HG02678 (cell line): ENCODE results near the gene FAM25A.
"Not testable (repeated sequence)": the region's sequence is repeated elsewhere in the genome, so short reads cannot be mapped to it uniquely, and the experiment has no call there.

Source experiments
- ATAC-seq: cut with Tn5 transposase; IDR thresholded peaks from one replicate; pipeline ENCODE4 v1.9.1; 2021; ENCODE audit warnings: mild to moderate bottlenecking, moderate library complexity; ENCODE audit not compliant: unreplicated experiment

Gene FAM25A

DNA sequence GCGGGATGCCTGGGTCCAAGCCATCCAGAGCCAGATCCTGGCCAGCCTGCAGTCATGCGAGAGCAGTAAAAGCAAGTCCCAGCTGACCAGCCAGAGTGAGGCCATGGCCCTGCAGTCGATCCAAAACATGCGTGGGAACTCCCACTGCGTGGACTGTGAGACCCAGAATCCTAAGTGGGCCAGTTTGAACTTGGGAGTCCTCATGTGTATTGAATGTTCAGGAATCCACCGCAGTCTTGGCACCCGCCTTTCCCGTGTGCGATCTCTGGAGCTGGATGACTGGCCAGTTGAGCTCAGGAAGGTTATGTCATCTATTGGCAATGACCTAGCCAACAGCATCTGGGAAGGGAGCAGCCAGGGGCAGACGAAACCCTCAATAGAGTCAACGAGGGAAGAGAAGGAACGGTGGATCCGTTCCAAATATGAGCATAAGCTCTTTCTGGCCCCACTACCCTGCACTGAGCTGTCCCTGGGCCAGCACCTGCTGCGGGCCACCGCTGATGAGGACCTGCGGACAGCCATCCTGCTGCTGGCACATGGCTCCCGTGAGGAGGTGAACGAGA lies 10.9 kb upstream of the FAM25A start:
- not testable (repeated sequence) for ATAC-seq

DNA sequence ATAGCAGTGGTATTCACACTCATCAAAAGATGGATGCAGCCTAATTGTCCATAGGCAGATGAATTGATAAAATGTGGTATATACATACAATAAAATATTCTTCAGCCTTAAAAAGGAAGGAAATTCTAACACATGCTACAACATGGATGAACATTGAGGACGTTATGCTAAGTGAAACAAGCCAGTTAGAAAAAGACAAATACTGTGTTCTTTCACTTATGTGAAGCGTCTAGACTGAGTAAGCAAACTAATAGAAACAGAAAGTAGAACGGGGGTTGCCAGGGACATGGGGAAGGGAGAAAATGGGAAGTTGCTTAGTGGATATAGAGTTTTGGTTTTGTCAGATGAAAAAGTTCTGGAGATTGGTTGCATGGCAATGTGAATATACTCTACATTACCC lies 6.6 kb upstream of the FAM25A start:
- ATAC-seq = not testable (repeated sequence)

DNA sequence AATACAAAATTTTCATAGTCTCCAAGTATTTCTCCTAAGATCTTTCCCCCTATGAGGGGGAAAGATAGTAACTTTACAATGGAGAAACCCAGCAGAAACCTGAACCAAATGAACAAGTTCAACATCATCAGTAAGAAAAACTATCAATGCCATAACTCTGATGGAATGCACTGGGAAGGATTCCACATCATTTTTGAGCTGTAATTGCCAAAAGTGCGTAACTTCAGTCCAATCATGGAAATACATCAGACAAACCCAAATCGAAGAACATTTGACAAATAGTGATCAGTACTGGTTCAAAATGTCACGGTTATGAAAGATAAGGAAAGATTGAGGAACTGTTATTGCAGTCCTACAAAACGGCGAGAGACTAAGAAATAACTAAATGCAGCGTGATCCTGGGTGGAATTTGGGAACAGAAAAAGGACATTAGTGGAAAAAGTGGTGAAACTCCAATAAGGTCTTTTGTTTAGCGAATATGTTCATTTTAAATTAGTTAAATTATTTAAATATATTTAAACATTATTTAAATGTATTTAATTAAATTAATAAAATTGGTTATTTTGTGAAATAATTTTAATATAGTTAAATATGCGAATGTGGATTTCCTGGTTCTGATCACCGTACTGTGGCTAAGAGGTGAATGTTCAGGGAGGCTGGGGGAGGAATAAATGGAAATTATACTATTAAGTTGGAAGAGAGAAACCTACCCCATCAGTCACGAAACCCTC lies 4.9 kb upstream of the FAM25A start:
- not testable (repeated sequence) for ATAC-seq

DNA sequence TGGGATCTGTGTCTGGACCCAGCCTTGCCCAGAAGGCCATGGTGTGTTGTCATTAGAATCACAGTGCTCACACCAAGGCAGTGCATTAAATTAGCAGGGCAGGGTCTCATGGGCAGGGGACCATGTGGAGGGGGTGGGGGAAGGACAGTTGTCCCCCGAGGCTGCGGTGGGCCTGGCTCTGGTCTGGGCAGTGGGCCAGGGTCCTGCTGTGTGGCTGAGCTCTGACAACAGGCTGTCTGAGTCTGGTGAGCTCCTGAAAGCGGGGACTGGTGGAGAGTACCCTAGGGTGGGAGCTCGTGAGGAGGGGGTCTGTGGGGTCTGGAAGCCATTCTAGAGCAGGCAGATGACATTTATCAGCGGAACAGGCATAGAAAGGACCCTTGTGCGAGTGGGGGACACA lies 2.0 kb upstream of the FAM25A start:
- ATAC-seq = not testable (repeated sequence)

DNA sequence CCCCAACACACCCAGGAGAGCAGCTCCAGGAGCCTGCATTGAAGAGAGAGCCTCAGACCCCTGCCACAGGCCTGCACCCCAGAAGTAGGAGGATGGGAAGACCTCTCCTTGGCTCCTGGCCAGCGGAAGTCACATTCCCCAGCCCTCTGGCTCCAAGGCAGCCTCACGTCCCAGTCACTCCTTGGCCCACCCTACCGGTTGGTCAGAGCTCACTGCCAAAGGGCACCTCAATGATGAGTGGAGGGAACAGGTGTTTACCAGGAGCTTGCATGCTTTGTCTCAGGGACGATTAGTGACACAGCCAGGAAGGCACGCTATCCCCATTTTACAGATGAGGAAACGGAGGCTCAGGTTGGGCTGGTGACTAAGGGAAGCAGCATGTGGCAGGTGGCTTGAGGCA lies 1.0 kb upstream of the FAM25A start:
- not testable (repeated sequence) for ATAC-seq

DNA sequence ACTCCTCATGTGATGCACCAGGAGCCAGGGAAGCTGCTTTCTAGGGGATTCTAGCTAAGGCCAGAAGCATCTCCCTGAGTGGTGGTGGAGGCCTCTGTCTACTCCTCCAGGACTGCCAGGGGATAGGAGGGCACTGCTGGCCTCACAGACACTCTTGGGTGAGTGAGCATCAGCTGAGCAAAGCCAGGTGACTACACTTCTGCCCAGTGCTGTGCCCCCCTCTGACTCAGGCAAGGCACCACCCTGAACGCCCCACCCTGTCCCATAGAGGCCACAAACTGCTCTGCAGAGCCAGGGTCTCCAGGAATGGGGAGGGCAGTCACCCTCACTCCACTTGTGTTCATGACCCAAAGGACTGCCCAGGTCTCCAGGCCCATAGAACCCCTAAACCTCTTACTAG lies 590 bp upstream of the FAM25A start:
- ATAC-seq = not testable (repeated sequence)

DNA sequence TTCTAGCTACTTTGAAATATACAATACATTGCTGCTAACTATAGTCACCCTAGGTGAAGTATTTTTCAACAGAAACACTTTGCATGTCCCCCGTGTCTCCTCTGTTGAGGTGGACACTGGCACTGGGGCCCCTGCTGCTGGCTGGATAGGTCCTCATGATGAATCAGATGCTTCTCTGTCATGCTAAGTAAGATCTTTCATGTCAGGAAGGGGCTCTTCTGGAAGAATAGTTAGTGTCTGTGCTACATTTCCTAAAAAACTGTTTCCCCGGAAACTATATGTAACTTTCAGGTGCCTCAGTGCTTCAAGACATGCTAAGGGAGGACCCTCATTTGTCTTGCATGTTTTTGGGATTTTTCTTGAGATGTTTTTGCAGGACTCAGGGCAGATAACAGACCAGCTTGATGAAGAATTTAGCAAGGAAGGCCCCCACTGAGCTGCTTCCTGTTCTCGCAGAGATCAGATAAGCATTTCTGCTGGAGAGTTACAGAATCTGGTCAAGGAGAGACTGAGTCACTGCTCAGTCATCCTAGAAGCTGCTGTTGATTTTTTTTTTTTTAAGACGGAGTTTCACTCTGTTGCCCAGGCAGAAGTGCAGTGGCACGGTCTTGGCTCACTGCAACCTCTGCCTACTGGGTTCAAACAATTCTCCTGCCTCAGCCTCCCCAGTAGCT lies 5.3 kb downstream of the FAM25A start:
- ATAC-seq = not testable (repeated sequence)

DNA sequence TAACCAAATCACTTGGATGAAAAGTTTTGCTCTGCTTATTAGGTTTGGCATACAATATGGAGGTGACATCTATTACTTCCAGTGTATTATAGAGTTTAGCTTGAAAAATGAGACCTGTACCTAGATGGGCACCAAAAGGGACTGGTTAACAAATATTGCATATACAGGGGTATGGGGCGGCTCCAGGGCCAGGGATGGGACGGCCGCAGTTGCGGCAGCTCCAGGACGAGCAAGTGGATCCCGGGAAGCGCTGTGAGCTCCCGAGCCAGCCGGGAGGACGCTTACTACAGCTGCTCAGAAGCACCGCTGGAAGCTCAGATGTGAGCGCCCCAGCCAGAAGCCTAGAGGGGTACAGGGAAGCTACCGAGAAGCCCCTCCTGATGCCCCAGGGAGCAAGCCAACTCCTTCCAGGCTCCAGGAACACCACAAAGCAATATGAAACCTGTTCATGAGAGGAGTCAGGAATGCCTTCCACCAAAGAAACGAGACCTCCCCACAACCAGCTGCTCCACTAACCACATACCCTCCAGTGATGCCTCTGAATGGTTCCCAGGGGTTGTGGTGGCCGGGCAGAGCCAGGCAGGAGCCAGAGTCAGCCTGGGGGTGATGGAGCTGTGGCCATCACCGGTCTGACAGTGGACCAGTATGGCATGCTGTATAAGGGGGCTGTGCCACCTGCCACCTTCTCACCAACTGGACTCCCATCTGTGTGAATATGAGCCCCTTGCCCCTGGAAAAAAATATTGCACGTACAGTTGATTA lies 6.8 kb downstream of the FAM25A start:
- not testable (repeated sequence) for ATAC-seq

DNA sequence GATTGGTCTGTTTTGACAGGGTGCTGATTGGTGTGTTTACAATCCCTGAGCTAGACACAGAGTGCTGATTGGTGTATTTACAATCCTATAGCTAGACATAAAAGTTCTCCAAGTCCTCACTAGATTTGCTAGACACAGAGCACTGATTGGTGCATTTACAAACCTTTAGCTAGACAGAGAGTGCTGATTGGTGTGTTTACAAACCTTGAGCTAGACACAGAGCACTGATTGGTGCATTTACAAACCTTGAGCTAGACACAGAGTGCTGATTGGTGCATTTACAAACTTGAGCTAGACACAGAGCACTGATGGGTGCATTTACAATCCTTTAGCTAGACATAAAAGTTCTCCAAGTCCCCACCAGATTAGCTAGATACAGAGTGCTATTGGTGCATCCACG lies 10.3 kb downstream of the FAM25A start:
- ATAC-seq = not testable (repeated sequence)

DNA sequence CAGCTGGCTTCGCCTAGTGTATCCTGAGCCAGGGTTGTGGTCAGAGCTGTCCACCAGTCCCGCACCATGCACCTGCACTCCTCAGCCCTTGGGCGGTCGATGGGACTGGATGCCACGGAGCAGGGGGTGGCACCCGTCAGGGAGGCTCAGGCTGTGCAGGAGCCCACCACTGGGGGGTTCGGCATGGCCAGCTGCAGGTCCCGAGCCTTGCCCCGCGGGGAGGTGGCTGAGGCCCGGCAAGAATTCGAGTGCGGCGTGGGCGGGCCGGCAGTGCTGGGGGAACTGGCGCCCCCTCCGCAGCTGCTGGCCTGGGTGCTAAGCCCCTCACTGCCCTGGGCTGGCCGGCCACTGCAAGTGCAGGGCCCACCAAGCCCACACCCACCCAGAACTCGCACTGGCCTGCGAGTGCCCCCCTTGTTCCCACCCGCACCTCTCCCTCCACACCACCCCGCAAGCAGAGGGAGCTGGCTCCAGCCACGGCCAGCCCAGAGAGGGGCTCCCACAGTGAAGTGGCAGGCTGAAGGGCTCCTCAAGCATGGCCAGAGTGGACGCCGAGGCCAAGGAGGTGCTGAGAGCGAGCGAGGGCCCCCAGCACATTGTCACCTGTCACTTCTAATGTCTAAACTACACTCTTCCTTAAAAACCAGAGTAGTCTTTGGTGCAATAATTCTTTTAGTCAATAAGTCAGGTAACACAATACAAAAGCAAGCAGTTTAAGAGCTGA lies 11.0 kb downstream of the FAM25A start:
- ATAC-seq = no peak

DNA sequence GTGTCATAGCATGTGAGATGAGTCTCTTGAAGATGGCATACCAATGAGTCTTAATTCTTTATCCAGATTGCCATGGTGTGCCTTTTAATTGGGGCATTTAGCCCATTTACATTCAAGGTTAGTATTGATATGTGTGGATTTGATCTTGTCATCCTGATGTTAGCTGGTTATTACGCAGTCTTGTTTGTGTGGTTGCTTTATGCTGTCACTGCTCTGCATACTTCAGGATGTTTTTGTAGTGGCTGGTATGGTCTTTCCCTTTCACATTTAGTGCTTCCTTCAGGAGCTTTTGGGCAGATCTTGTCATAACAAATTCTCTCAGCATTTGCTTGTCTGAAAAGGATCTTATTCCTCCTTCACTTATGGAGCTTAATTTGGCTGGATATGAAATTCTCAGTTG lies 16.5 kb downstream of the FAM25A start:
- ATAC-seq = no peak

DNA sequence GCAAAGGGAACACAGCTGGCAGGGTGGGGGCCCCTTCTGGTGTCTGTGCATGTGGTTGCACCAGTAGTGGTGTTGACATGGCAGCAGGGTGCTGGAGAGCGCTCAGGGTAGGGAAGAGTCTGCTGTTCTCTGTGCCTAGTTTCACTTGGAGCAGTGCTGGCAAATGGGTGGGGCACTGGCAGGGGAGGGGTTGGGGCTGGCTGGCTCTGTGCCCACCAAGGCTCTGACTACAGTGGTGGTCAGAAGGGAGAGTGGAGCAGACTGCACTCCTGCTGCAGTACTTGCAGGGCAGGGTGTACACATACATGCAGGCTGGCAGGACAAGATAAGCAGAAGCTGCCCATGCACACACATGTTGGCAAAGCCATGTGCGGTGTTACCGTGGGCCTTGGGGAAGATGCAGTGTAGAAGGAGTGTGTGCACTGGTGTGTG lies 18.2 kb downstream of the FAM25A start:
- ATAC-seq = no peak

DNA sequence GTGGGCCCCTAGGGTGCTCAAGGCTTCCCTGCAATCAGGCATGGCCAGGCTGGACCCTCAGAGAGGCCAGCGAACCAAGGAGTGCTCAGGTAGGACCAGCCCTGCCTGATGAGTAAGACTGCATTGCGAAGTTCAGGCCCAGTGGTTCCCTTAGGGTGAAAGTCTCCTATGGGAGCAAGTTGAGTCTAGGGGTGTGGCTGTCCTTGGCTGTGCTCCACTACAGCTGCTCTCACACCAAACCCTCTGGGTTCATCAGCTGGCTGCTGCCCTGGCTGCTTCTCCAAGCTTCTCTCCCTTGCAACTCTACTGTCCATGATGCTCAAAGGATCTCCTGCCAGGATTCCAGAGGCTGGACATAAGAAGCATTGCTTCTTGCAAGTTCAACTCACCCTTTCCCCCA lies 18.7 kb downstream of the FAM25A start:
- ATAC-seq = no peak

DNA sequence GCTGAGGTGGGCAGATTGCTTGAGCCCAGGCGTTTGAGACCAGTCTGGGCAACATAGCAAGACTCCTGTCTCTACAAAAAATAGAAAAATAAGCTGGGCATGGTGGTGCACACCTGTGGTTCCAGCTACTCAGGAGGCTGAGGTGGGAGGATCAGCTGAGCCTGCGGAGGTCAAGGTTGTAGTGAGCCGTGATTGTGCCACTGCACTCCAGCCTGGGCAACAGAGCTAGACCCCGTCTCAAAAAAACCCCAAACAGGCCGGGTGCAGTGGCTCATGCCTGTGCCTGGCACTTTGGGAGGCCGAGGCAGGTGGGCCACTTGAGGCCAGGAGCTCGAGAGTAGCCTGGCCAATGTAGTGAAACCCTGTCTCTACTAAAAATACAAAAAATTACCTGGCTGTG lies 23.5 kb downstream of the FAM25A start:
- ATAC-seq = not testable (repeated sequence)

DNA sequence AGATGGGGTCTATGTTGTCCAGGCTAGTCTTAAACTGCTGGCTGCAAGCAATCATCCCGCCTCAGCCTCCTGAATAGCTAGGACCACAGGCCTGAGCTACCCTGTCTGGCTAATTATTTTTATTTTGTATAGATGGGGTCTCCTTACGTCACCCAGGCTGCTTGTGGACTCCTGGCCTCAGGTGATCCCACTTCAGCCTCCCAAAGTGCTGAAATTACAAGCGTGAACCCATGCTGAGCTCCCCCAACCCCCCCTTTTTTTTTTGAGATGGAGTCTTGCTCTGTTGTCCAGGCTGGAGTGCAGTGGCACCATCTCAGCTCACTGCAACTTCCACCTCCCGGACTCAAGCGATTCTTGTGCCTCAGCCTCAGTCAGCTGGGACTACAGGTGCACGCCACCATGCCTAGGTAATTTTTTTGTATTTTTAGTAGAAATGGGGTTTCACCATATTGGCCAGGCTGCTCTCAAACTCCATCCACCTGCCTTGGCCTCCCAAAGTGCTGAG lies 25.4 kb downstream of the FAM25A start:
- ATAC-seq = no peak

DNA sequence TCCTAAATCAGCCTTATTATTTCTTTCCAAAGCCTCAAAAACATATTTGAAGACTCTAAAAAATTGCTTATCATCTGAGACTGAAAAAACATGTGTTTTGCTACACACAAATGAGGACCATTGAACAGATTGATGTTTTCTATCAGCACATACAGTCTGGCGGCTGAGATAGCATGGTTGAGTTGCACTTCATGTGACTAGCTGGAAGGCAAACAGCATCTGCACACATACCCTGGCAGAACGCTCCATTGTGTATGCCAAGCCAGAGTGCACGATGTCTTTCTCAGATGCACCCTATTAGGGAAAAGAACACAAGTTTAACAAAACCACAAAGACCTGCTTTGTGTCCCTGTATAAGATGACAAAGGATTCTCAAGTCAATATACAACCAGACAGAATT lies 33.0 kb downstream of the FAM25A start:
- no peak for ATAC-seq

DNA sequence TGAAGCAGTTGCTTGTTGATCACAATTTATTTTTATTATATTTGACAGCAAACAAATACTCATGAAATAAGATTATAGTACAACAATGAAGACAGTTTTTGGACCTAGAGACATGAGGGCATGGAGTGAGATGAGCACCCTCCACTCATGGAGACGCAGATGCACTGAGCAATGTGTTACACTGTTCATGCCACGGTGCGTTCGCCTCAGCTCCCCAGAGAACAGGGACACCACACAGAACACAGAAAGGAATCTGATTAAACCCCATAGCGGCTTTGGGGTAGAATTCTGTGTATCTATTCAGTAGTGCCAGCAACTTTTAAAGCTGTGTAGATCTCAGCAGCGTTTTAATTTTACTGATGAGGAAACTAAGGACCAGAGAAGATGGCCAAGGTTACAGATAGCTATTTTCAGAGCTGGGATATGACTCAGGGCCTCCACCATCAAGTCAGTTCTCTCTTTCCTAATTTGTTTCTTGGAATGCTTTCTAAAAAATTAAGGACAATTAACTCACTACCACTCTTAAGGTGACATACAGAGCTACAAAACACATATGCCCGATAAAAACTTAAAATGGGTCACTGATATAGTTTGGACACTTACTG lies 33.6 kb downstream of the FAM25A start:
- no peak for ATAC-seq

DNA sequence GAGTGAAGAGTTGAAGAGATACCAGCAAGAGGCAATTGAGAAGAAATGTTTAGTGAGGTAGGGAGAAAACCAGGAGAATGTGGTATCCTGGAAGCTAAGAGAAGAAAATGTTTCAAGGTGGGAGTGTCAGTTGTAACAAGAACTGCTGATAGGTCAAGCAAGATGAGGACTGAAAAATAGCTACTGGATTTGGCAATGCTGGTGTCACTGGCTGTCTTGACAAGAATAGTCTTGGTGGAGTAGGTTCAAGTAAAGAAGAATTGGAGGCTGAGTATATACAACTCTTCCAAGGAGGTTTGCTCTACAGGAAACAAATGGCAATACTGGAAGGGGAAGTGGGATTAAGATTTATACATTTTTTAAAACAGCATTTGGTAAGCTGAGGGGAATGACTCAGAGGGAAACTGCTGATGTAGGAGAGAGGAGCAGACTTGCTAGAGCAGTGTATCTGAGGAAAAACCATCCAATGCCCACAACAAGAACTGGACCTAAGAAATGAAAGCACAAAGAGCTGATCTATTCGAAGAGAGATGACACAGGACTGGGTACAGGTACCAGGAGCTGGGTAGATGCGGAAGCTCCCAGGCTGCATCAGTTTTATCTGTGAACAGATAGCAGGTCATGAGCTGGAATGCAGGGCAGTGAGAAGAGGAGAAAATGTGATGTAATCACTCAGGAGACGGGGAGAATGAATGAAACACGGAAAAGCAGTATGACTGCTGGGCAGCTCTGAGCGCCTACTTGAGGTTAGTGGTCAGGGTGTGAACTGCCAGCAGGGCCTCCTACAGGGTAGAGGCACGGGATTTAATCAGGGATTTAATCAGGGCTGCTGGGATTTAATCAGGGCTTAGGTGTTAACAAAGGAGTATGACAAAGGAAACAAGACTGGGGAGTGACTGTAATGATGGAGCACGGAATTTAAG lies 34.5 kb downstream of the FAM25A start:
- ATAC-seq = no peak

DNA sequence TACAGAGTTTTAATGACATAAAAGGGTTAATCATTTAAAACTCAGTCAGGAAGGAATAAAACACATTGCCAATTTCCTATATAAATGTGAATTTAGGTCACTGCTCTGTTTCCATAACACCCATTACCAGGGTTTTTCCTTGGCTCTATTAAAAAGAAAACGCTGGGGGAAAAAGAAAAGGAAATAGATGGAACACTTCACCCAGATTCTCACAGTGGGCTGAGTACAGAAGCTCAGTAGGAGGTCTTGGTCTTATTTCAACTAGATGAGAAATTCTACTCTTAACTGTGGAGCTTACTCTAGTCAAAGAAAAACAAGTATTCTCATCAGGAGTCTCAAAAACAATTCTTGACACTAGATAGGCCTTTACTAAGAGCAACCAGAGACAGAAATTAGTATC lies 38.1 kb downstream of the FAM25A start:
- no peak for ATAC-seq
